ENCODE results near the gene ZNG1A. TPM values are rescaled to one million over a fixed set of nuclear protein-coding genes. Genes with fewer than 3 reads are reported as not detected.
"Not testable (repeated sequence)": the region's sequence is repeated elsewhere in the genome, so short reads cannot be mapped to it uniquely, and the experiment has no call there.

ZNG1A gene
- total RNA-seq, 1 donor from 2014 or later, result 13.2 TPM

DNA sequence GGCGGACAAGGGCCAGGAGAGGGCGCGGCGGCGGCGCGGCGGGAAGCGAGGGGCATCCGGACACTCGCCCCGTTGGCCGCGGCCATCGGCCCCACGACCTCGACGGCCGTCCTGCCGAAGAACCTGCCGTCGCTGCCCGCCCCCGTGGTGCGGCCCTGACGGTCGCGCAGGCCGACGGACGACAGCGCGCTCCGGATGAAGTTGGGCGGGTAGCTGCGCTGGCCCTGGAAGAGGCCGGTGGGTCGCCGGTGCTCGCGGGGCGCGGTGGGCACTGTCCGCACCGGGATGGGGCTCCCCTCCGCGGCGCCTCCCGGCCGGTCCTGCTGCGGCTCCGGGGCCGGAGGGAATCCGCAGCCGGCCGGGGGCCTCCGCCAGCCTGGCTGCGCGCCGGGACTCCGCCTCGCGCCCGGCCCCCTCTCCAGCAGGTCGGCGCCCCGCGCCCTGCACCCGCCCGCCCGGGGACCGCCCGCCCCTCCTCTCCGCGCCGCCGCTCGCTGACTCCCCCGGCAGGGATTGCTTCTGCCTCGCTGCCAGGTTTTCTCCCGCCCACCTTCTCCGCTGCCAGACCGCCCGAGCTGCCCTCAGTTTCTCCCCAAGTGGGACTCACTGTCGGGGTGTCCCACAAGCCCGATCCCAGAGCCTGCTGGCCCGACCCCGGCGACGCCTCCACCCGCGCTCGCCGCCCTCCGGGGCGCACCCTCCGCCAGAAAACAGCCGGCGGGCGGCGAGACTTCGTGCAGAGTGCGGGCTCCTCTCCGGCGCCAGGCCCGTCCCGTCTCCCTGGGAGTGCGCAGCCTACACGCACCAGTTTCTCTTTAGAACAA lies 105.6 kb downstream of the ZNG1A start:
- peak; percentile 61 for DNase-seq (ENCODE audit: missing footprints)
- ATAC-seq, result peak; percentile 65
- intact Hi-C loops (cut with DNase I), result not testable (repeated sequence)

Other genes starting within 250 kb of the ZNG1A start
- gene WASHC1, start 149.6 kb downstream of the ZNG1A start, total RNA-seq, result 13.4 TPM
- gene FOXD4, start 60.6 kb downstream of the ZNG1A start, total RNA-seq, result not detected
- 6.1 TPM for gene DOCK8, start 35.8 kb upstream of the ZNG1A start, total RNA-seq

Measured in Right ventricle myocardium inferior (tissue), 1 donor.